AG09309 (cell line): ENCODE results near the gene ZNF556.

Experiments used
- DNase-seq: peaks from one replicate; pipeline ENCODE4 v3.0.0-alpha.2; 2010; ENCODE audit warnings: low read depth
- H3K4me3 ChIP-seq: 2 replicates; pipeline ENCODE4 v1.5.1; 2011; ENCODE audit warnings: mild to moderate bottlenecking, low read depth, low read length, moderate library complexity; ENCODE audit not compliant: control insufficient read depth
- CTCF ChIP-seq: IDR thresholded peaks from 2 replicates; pipeline ENCODE4 v1.5.1; 2011; ENCODE audit warnings: mild to moderate bottlenecking, low read depth, low read length, inconsistent platforms; ENCODE audit not compliant: insufficient read depth, control insufficient read depth; ENCODE audit errors: missing control alignments

The ZNF556 gene

GRCh38 chr19:2853015-2853606 lies 14.0 kb upstream of the ZNF556 start:
- no peak for DNase-seq
- H3K4me3 ChIP-seq, result no peak overlapping the region
- no peak for TF ChIP-seq CTCF

GRCh38 chr19:2854849-2855248 lies 12.3 kb upstream of the ZNF556 start:
- TF ChIP-seq CTCF, result no peak
- no peak for DNase-seq
- H3K4me3 ChIP-seq, result no peak overlapping the region

DNA sequence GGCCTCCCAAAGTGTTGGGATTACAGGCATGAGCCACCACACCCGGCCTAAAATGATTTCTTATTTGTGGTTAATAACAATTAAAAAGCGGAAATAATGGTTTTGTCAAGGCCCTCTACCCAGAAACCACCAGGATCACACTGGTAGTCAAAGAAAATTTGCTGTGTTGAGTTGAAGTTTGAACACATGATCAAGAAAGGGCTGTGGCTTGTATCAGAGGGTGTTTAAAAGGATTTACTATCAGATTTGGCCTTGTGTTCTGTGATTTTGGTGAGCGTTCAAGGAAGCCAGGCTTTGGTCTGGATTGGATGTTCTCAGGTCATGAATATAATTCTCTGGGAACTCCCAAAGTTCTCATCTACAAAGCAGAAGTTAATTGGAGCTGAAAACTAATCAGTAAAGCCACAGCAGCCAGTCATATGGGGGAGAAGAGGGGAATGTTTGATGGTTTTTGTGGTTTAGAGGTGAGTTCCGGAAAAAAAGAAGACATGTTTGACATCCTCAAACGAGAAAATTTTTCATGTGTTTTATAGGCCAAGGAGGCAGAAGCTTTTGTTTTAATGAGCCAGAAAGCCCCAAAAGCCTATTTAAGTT lies 10.6 kb upstream of the ZNF556 start:
- H3K4me3 ChIP-seq, result no peak overlapping the region
- no peak for TF ChIP-seq CTCF
- DNase-seq, result no peak

DNA sequence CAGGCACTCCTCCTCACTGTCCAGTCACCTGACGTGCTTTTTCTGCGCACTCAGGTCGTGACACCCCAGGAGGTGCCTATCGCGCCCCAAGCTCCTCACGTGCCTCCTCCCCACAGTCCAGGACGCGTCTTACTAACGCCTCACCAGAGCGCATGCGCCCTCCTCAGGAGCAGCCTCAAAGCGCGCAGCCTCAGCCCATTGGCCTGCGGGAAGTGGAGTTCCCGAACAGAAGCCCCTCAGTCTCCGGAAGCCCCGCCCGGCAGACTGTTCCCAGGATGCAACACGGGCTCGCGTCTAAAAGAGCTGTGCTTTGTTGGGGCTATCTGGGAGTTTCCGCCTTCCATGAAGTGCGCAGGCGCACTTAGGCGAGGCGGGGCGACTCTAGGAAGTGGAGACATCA lies 8.3 kb upstream of the ZNF556 start:
- H3K4me3 ChIP-seq, result no peak overlapping the region
- no peak for DNase-seq

GRCh38 chr19:2863816-2864215 lies 3.3 kb upstream of the ZNF556 start:
- TF ChIP-seq CTCF, result no peak
- no peak overlapping the region for H3K4me3 ChIP-seq
- DNase-seq, result no peak

More for the DNA sequence above, 8.3 kb upstream of the ZNF556 start:
- no peak for TF ChIP-seq CTCF

- no peak for DNase-seq
- no peak for TF ChIP-seq CTCF
- no peak overlapping the region for H3K4me3 ChIP-seq
Observed at GRCh38 chr19:2865334-2866100, 1.6 kb upstream of the ZNF556 start.
